Measurements from ENCODE around the gene ULK4.

DNA sequence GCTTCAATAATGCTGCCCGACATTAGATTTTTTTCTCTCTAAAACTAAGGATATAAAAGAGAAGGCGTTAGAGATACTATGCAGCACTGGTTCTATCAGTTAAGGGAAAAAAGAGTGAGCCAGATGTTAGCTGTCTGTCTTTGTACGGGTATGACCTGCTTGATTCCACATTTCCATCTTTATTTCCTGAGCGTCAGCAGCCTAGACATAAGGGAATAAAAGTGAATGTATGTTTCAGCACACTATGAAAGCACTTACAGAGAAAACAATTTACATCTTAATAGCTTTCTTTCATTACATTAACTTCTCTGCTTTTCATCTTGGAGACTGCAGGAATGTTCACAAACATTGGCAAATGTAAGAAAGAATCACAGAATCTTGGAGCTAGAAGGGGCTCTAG is 443.3 kb downstream of the ULK4 start:
- TF ChIP-seq, protein P1, sequence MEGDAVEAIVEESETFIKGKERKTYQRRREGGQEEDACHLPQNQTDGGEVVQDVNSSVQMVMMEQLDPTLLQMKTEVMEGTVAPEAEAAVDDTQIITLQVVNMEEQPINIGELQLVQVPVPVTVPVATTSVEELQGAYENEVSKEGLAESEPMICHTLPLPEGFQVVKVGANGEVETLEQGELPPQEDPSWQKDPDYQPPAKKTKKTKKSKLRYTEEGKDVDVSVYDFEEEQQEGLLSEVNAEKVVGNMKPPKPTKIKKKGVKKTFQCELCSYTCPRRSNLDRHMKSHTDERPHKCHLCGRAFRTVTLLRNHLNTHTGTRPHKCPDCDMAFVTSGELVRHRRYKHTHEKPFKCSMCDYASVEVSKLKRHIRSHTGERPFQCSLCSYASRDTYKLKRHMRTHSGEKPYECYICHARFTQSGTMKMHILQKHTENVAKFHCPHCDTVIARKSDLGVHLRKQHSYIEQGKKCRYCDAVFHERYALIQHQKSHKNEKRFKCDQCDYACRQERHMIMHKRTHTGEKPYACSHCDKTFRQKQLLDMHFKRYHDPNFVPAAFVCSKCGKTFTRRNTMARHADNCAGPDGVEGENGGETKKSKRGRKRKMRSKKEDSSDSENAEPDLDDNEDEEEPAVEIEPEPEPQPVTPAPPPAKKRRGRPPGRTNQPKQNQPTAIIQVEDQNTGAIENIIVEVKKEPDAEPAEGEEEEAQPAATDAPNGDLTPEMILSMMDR (IDR thresholded peaks at IDR 0.05) = no peak
- TF ChIP-seq POLR2AphosphoS5 (IDR thresholded peaks at IDR 0.05; ENCODE audit: low read depth, low read length) = no peak
- no peak for TF ChIP-seq SIN3A (IDR thresholded peaks at IDR 0.05; ENCODE audit: borderline replicate concordance, insufficient read depth, low read depth, low read length)
- no peak for TF ChIP-seq TCF7L2 (IDR thresholded peaks at IDR 0.05; ENCODE audit: low read depth, low read length)
